Activated CD8-positive, alpha-beta memory T cell treated with anti-CD3 and anti-CD28 coated beads for 4 hours (primary cell): ENCODE measurements around the gene CEACAM18.

Experiments
- DNase-seq, 2 donors: peaks; one replicate each; pipeline ENCODE4 v3.0.0-alpha.2; 2020; ENCODE audit warnings: low read depth in 2 of 2

Gene CEACAM18

GRCh38 chr19:51531349-51532315, 53.3 kb downstream of the CEACAM18 start, which contains the start of gene SIGLEC6:
TSS of gene SIGLEC6 (minus strand) at chr19:51531670. CDS start at chr19:51531648, 22 bp downstream.
- DNase-seq, result no peak

GRCh38 chr19:51535535-51535934, 57.2 kb downstream of the CEACAM18 start:
- no peak for DNase-seq

GRCh38 chr19:51539821-51540366, 61.6 kb downstream of the CEACAM18 start:
- DNase-seq, result no peak
